ENCODE data around the gene PKHD1. TPM values are rescaled to one million over a fixed set of nuclear protein-coding genes. Genes with fewer than 3 reads are reported as not detected.

Gene PKHD1
- total and polyA plus RNA-seq, 2 of the 13 experiments (the other 11 are each of a cell fraction or from before 2014, with no cell fraction given), result 0.01 to 0.13 TPM

DNA sequence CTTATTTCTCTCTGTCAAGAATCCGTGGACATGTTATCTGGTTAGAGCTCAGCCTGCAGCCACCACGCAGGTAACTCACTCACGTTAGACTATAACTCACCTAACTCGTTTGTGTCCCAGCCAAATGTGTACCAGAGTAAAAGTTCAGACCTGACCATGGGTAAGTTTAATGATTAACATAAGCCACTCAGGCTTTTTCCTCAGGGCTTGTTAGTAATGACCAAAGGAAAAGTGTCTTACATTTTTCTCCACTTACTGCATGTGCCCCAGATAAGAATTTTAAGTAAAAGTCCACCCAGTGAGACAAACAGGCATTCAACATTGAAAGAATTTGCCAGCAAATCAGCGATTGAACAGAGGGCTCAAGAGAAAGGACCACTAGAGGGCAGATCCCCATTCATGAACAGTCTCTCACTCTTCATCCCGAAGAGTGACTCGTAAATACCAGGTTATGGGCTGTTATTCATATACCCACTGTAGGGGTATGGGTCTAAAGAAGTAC is at the start of gene PKHD1 (continued):
- no peak for TF ChIP-seq HNRNPLL (IDR thresholded peaks at IDR 0.05; ENCODE audit: low read depth, low read length, poor library complexity, severe bottlenecking)
- TF ChIP-seq, protein P1, sequence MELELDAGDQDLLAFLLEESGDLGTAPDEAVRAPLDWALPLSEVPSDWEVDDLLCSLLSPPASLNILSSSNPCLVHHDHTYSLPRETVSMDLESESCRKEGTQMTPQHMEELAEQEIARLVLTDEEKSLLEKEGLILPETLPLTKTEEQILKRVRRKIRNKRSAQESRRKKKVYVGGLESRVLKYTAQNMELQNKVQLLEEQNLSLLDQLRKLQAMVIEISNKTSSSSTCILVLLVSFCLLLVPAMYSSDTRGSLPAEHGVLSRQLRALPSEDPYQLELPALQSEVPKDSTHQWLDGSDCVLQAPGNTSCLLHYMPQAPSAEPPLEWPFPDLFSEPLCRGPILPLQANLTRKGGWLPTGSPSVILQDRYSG (CRISPR knock-in tag; IDR thresholded peaks at IDR 0.05), result no peak
- TF ChIP-seq SMC3 (IDR thresholded peaks at IDR 0.05; ENCODE audit: low read length), result peak; percentile 16; the same call in 1 of the 2 replicates
- TF ChIP-seq ZMYM3 (CRISPR knock-in tag; IDR thresholded peaks at IDR 0.05), result 0 out of 2 replicates have a peak, but pooled peaks have one; percentile 12
- no peak for TF ChIP-seq ZNF335 (CRISPR knock-in tag; IDR thresholded peaks at IDR 0.05)
- TF ChIP-seq GZF1 (CRISPR knock-in tag; IDR thresholded peaks at IDR 0.05), result no peak
- TF ChIP-seq CENPT (CRISPR knock-in tag; IDR thresholded peaks at IDR 0.05; ENCODE audit: low read depth), result no peak
- 0 out of 2 replicates have a peak, but pooled peaks have one; percentile 11 for TF ChIP-seq KAT8 (CRISPR knock-in tag; IDR thresholded peaks at IDR 0.05)
- TF ChIP-seq ZNF878 (CRISPR knock-in tag; IDR thresholded peaks at IDR 0.05), result 0 out of 2 replicates have a peak, but pooled peaks have one; percentile 37
- no peak for TF ChIP-seq REL (CRISPR knock-in tag; conservative IDR thresholded peaks at IDR 0.05)

DNA sequence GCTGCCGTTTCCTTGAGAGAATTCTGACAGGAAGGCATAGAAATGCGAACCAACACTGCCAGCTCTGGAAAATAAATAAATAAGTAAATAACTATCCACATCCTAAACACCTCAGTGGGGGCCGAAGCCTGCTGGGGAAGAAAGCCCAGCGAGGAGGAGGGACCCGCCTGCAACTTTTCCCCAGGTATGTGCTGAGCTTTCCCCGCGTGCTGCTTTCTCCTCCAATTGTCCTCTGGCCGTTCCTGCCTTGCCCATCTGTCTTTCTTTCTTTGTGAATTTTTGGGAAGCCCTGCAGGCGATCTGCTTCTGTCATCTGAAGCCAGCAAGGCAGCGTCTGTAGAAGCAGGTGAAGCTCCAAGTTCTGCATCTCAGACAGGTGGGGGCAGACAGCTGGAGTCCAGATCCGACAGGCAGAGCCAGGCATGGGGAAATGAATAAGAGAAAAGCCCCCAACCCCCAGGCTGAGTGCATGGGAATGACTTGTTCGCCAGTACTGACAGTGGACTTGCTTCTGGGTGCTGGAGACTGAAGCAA is 49.6 kb upstream of the PKHD1 start:
- H3K36me3 ChIP-seq (replicated peaks in 1 of 2; ENCODE audit: control insufficient read depth in 1 of 2, insufficient read depth in 2 of 2, low read length in 2 of 2), result no peaks in the 10 kb centered on the region
- H3K4me2 ChIP-seq (ENCODE audit: low read depth, low read length), result no peak overlapping the region
- in situ Hi-C loops (cut with HindIII; ENCODE audit: extremely low pct_ligation_motif_present, low pct_unique_long_range_greater_than_20kb), result no loop called here
- H3K4me1 ChIP-seq (ENCODE audit: insufficient read depth, low read length), result no peaks in the 10 kb centered on the region
- BruUV-seq (replicated peaks), result no TSS peak
- DNase-seq (ENCODE audit: low spot score), result no peak
- ChIA-PET CTCF (ENCODE audit: low intra/inter-chr PET ratio, low total read pairs) (no interaction called here), POLR2A (no interaction called here)
- peaks cover 2 to 31% of the 10 kb centered on the region in 2 experiments; a peak in 2 of 5 replicates for H3K27me3 ChIP-seq (ENCODE audit: control insufficient read depth in 1 of 2, insufficient read depth in 2 of 2, low read length in 2 of 2)
- no peaks in the 10 kb centered on the region for H3K79me2 ChIP-seq (ENCODE audit: insufficient read depth, low read length)
- no peak for ATAC-seq
- intact Hi-C loops (cut with micrococcal nuclease; ENCODE audit: unreplicated experiment), result no loop called here
- no peak overlapping the region for H2AFZ ChIP-seq (ENCODE audit: low read length)
- H4K20me1 ChIP-seq (ENCODE audit: insufficient read depth, low read length), result no peaks in the 10 kb centered on the region
- FAIRE-seq, result no peak
- H3K27ac ChIP-seq (ENCODE audit: extremely low read length, insufficient read depth, low read length), result no peak overlapping the region
- H3K4me3 ChIP-seq (replicated peaks in 1 of 3; ENCODE audit: insufficient read depth in 1 of 3, low read depth in 2 of 3, low read length in 3 of 3), result no peak overlapping the region
- WGBS (ENCODE audit: low lambda C conversion rate), result 25% methylated on average over 12 of the region's 12 CpGs
- TF ChIP-seq, protein P2, sequence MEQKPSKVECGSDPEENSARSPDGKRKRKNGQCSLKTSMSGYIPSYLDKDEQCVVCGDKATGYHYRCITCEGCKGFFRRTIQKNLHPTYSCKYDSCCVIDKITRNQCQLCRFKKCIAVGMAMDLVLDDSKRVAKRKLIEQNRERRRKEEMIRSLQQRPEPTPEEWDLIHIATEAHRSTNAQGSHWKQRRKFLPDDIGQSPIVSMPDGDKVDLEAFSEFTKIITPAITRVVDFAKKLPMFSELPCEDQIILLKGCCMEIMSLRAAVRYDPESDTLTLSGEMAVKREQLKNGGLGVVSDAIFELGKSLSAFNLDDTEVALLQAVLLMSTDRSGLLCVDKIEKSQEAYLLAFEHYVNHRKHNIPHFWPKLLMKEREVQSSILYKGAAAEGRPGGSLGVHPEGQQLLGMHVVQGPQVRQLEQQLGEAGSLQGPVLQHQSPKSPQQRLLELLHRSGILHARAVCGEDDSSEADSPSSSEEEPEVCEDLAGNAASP (CRISPR knock-in tag; IDR thresholded peaks at IDR 0.05; ENCODE audit: borderline replicate concordance), result no peak
- no peak for TF ChIP-seq ZNF720 (CRISPR knock-in tag; IDR thresholded peaks at IDR 0.05)
- TF ChIP-seq MXI1 (IDR thresholded peaks at IDR 0.05; ENCODE audit: borderline replicate concordance, low read depth, low read length), result no peak
- no peak overlapping the region for H3K9ac ChIP-seq (ENCODE audit: insufficient read depth, low read depth, low read length)
- no peaks in the 10 kb centered on the region for H3K9me3 ChIP-seq (ENCODE audit: low read length)

All from HepG2 (cell line).